HFFc6 (cell line): Measurements from ENCODE around the gene SFTPA2. TPM values are rescaled to one million over a fixed set of nuclear protein-coding genes. Genes with fewer than 3 reads are reported as not detected.
"Not testable (repeated sequence)": the region's sequence is repeated elsewhere in the genome, so short reads cannot be mapped to it uniquely, and the experiment has no call there.

Experiments
- DNase-seq: peaks from one replicate; pipeline ENCODE4 v3.0.0-alpha.2; 2018
- H3K27ac Mint-ChIP-seq: 2 replicates; pipeline ENCODE4 v1.8.0; 2020; ENCODE audit warnings: mild to moderate bottlenecking, mixed read lengths
- H3K27me3 Mint-ChIP-seq: 2 replicates; pipeline ENCODE4 v1.8.0; 2021; ENCODE audit warnings: mild to moderate bottlenecking, moderate library complexity, mixed read lengths; ENCODE audit not compliant: insufficient read depth
- H3K36me3 Mint-ChIP-seq: 2 replicates; pipeline ENCODE4 v1.8.0; 2021; ENCODE audit warnings: low read depth, mixed read lengths
- H3K4me1 Mint-ChIP-seq: 2 replicates; pipeline ENCODE4 v1.8.0; 2020; ENCODE audit warnings: low read depth, mixed read lengths
- H3K4me3 Mint-ChIP-seq: 2 replicates; pipeline ENCODE4 v1.8.0; 2020; ENCODE audit warnings: mild to moderate bottlenecking, moderate library complexity, mixed read lengths
- H3K9me3 Mint-ChIP-seq: 2 replicates; pipeline ENCODE4 v1.8.0; 2020; ENCODE audit warnings: mild to moderate bottlenecking, mixed read lengths
- CTCF ChIP-seq: fragments of 200-600 bp; sonication (generic); IDR thresholded peaks from 2 replicates; pipeline ENCODE4 v1.5.0; 2021; ENCODE audit warnings: antibody characterized with exemption, mild to moderate bottlenecking
- total RNA-seq, 6 experiments: library from RNA; stranded (reverse); fragmentation: NEBNext Ultra II Directional; extraction: Animal tissue kit (Norgen Biotek cat#: 25700); gene quantifications; 2 replicates in 1 of 6; 3 replicates in 5 of 6; pipeline ENCODE4 v1.2.3, GENCODE V29; 2021

Gene SFTPA2
- total RNA-seq, 6 experiments from 2014 or later = not detected

- Mint-ChIP-seq H3K27me3 (peaks cover 26% of the 10 kb centered on the region), H3K4me1 (peaks cover 13% of the 10 kb centered on the region; the same call in 1 of the 2 replicates), H3K4me3 (no peak overlapping the region), H3K9me3 (no peaks in the 10 kb centered on the region), H3K36me3 (no peaks in the 10 kb centered on the region), H3K27ac (no peak overlapping the region)
- no peak for TF ChIP-seq CTCF
- DNase-seq = no peak
Measured at GRCh38 chr10:79563426-79563825, 3.2 kb upstream of the SFTPA2 start.

GRCh38 chr10:79562135-79562756 is 2.0 kb upstream of the SFTPA2 start:
- H3K4me1 Mint-ChIP-seq = peaks cover 13% of the 10 kb centered on the region; the same call in 1 of the 2 replicates
- no peaks in the 10 kb centered on the region for H3K9me3 Mint-ChIP-seq

GRCh38 chr10:79561257-79561656 is 1.1 kb upstream of the SFTPA2 start:
- Mint-ChIP-seq H3K9me3 (no peaks in the 10 kb centered on the region), H3K36me3 (no peaks in the 10 kb centered on the region), H3K27me3 (peaks cover 27% of the 10 kb centered on the region), H3K4me1 (peaks cover 13% of the 10 kb centered on the region; the same call in 1 of the 2 replicates), H3K4me3 (no peak overlapping the region), H3K27ac (no peak overlapping the region)
- DNase-seq = no peak
- no peak for TF ChIP-seq CTCF

More at GRCh38 chr10:79562135-79562756, 2.0 kb upstream of the SFTPA2 start:
- TF ChIP-seq CTCF = peak; percentile 91
- Mint-ChIP-seq H3K27me3 (peaks cover 24% of the 10 kb centered on the region), H3K27ac (no peak overlapping the region), H3K36me3 (no peaks in the 10 kb centered on the region), H3K4me3 (peak overlapping the region; percentile 41)
- DNase-seq = peak; percentile 44

GRCh38 chr10:79559726-79560125 is 481 bp downstream of the SFTPA2 start:
- no peaks in the 10 kb centered on the region for H3K36me3 Mint-ChIP-seq
- no peak for TF ChIP-seq CTCF
- no peak overlapping the region for H3K27ac Mint-ChIP-seq
- DNase-seq = peak; percentile 15
- peaks cover 13% of the 10 kb centered on the region; the same call in 1 of the 2 replicates for H3K4me1 Mint-ChIP-seq
- H3K9me3 Mint-ChIP-seq = no peaks in the 10 kb centered on the region
- no peak overlapping the region for H3K4me3 Mint-ChIP-seq
- peaks cover 28% of the 10 kb centered on the region for H3K27me3 Mint-ChIP-seq

GRCh38 chr10:79556961-79557360 is 3.2 kb downstream of the SFTPA2 start:
- H3K4me3 Mint-ChIP-seq, H3K9me3 Mint-ChIP-seq, H3K4me1 Mint-ChIP-seq, H3K27ac Mint-ChIP-seq, H3K36me3 Mint-ChIP-seq, DNase-seq: not testable (repeated sequence)
- H3K27me3 Mint-ChIP-seq = peaks cover 32% of the 10 kb centered on the region

- no peak for TF ChIP-seq CTCF
- Mint-ChIP-seq H3K27me3 (peaks cover 37% of the 10 kb centered on the region), H3K36me3 (no peaks in the 10 kb centered on the region), H3K4me1 (0 out of 2 replicates have a peak, but pooled peaks cover 5% of the 10 kb centered on the region), H3K9me3 (no peaks in the 10 kb centered on the region), H3K4me3 (no peak overlapping the region), H3K27ac (no peak overlapping the region)
- no peak for DNase-seq
Measured at GRCh38 chr10:79555354-79556309, 4.6 kb downstream of the SFTPA2 start.
